GM19035 (cell line): ENCODE results near the gene HSPBP1.

Experiments used
- ATAC-seq: cut with Tn5 transposase; IDR thresholded peaks from one replicate; pipeline ENCODE4 v1.9.1; 2021; ENCODE audit not compliant: unreplicated experiment

The HSPBP1 gene

DNA sequence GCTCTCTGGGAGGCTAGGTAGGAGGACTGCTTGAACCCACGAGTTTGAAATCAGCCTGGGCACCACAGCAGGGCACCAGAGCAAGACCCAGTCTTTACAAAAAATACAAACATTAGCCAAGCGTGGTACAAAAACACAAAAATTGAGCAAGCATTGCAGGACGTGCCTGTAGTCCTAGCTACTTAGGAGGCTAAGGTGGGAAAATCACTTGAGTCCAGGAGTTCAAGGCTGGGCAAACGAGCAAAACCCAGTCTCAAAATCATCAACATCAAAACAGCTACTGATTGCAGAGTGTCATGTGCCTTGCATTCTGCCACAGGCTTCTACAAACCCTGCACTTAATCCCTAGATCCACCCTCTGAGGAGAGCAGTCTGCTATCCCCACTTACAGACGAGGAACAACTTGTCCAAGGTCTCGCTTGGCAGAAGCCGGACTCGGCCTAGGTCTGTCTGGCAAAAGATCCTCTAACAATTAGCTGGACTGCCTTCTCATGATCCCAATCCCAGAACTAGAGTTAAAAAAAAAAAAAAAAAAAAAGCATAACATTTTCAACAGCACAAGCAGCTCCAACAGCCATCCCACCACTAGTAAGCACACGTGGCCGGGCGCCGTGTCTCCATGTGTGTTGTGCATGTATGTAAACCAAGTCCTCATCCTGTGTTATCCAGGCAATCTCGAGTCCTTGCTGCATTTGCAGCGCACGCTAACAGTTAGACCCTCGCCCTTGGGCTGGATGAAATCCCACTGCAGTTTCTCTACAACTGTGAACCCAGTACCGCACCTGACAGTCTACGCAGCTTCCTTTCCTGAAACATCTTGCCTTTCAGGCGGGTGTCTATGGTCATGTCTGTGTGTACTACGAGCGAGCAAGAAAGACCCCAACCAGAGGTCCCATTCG lies 23.1 kb downstream of the HSPBP1 start:
- no peak for ATAC-seq

DNA sequence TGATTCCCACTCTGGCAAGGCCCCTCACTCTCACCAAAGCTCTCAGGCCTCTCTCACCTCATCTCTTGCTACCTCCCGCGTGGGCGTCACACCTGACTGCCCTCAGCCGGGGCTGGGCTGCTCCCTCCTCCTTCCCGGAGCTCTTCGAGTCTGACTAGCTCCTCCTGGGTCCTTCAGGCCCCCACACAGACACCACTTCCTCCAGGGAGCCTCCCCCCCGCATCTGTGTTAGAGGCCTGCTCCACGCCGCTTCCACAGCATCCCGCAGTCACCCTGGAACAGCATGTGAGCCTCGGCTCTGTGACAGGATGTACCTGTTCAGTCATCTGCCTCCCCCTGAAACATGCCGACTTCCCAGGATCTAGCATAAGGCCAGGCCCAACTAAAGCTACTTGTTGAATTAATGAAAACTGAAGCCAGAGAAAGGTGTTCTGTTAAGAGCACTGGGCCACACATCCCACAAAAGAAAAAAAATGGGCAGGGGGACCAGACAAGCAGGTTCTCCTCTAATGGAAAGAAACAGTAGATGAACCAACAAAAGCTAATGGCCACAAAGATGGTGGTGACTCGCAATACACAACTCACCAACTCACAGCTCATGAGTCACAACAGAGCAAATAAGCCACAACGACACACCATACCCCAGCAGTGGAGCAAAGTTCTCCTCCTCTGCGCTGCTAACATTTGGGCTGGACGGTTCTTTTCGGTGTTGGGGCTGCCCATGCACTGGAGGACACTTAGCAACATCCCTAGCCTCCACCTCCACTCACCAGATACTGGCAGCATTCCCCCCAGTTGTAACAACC lies 24.1 kb downstream of the HSPBP1 start:
- ATAC-seq = no peak

DNA sequence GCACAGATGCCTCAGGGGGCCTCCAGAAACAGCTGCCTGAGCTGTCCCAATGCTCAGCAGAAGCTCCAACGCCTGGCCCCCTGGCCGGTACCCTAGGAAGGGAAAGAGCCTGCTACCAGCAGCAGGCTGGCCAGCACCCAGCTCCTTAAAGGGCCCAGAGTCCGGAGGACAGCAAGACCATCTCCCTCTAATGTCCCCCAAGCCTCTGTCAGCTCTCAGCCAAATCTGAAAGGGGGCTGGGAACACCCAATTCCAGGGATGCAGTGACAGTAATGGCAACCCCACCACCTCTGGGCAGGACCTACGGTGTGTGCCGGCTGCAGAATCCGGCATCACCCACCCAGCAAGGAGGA lies 25.3 kb downstream of the HSPBP1 start:
- ATAC-seq = no peak

DNA sequence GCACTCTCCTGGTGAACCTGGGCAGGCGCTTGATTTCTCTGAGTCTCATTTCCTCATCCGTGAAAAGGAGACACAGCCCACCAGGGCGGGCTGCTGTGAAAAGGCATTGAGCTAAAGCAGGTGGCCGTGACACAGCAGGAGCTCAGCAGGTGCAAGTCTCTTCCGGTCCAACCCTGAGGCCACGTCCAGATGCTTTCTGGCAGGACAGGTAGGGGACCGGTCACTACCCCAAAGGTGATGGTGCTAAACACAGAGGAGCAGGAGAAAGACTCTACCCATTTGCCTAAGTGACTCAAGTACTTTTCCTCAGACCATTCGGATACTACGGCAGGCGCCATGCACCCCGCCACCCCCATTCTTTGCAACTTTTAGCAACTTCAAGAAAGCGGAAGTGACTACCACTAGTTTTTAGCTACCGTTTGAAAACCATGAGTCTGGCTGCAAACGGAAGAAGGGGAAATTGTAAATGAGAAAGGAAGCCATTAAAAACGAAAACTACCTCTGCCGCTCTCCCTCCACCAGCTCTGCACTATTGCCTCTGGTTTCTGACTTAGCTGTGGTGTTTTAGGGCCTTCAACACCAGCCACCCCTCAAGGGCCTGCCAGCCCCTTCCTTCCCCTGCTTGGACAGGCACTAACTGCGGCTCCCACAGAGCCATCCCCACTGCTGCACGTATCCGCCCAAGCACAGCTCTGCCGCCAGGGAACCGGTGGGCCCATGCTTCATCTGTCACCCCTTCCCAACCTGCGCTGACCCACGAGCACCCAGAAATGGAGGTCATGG lies 25.9 kb downstream of the HSPBP1 start:
- ATAC-seq = no peak

DNA sequence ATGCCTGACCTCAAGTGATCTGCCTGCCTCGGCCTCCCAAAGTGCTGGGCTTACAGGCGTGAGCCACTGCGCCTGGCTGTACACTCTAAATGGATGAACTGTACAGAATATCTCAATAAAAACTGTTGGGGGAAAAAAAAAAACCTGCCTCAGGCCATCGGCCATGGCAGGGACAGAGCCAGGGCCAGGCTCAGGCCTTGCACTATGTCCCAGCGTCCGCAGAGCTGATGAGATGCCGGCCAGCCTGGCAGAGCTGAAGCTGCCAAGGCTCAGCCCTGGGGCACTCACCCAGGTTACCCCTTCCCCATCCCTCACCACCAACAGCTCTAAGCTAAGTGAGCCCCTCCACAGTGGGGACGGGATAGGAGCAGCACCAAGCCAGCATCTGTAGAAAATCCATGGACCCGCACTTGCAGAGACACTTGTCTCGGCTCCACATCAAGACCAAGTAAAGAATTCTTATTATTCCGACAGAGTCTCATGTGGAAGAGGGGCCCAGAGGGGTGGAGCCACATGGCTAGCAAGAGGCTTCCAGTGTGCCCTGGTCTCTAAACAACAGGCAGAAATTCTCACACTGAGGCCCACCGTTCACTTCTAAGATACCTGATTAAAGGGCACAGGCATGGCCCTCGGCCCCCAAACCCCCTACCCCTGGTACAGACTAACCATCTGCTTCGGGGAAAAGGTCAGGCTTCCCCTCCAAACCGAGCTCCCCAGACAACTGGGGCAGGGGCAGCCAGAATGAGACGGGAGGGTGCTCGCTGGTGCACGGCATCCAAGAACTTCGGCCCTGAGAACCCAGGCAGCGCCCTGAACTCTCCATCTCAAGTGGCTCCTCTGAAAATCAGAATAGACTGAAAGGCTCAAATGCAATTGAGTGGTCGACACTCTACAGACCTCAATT lies 26.9 kb downstream of the HSPBP1 start:
- no peak for ATAC-seq

DNA sequence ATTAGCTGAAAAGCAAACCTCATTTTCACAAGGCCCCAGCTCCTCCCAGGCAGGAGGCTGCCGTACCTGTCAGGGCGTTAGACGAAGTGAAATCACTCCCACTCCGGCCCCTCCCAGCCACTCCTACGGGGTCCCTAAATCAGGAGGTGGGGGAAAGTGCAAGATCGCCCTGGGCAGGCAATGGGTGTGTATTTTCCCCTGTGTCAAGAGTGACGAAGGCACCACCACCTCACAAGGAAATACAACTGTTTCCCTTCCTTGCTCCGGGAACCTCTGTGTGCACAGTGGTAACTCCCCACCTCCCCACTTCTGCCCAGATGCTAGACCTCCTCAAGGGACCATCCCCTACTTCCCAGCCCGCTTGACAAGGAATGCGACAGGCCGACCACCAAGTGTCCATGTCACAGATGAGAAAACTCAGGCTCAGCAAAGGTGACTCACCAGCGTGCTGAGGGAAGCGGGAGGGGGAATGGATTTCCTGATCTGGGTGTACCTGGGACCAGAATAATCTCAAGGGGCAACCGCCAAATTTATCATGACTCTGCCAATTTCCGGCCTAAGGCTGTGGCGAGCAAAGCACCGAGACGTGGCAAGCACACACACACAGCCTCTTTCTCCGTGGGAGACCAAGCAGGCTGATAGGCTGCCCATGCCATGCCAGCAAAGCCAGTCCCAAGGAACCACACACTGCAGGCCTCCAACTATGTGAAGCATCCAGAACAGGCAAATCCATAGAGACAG lies 28.4 kb downstream of the HSPBP1 start:
- no peak for ATAC-seq

DNA sequence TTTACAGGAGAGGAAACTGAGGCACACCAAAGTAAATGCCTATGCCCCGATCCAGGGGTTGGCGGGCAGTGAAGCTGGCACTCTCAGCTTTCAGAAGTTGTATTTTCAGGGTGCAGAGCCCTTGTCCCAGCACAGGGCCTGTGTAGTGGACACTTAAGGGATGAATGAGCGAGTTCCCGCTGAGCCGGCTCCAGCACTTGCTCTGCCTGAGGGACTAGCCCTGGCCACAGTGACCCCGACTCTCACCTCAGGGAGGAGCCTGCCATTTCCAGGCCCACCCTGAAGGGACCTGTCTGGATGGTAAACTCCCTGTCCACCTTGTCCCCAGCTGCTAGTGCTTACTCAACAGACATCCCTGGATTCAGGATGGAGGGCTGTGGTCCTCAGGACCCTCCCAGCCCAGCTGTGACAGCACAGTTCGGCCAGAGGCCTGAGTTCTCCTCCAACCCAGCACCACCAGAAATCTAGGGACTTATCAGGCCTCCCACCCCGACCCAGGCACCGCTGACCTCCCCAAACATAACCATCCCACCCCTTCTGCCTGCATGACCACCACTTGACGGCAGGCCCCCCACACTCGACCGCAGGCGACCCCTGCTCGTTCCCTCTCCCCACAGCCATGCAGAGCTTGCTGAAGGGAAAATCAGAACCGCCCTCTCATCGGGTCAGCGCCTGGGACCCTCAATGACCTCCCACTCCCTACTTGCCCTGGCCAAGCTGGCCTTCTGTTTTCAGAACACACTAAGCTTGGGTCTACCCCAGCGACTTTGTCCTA lies 29.5 kb downstream of the HSPBP1 start:
- no peak for ATAC-seq

DNA sequence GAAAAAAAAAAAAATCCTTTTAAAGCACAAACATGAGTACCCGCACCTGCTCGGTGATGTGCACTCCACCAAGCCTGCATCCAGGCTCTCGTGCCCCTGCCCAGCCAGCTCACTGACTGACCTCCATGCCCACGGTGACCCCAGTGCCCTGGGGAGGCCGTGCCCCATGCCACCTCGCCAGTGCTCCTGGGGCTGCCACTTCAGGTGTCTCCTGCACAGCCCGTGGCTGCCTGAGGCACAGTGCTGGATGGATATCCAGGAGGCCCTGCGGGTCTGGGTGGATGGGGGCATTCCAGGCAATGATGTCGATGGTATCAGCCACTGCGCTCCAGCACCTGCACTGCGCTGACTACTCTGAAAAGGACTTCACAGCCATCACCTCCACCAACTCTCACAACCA lies 30.1 kb downstream of the HSPBP1 start:
- ATAC-seq = no peak

DNA sequence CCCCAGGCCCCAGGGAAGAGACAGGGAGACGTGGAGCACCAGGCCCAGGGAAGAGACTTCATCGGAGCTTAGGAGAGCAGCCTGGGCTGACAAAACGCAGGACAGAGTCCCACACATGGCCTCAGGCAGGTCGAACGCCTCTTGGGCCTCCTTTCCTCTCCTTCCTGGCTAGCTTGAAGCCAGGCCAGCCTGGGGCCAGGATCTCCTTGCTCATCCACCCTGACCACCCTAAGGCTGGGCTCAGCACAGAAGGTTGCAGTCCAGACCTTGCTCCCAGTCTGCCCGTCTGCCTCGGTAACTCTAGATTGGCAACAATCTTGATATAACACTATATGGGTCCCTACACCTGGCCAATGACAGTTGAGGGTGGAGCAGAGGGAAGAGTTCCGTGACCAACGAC lies 31.2 kb downstream of the HSPBP1 start:
- ATAC-seq = no peak

DNA sequence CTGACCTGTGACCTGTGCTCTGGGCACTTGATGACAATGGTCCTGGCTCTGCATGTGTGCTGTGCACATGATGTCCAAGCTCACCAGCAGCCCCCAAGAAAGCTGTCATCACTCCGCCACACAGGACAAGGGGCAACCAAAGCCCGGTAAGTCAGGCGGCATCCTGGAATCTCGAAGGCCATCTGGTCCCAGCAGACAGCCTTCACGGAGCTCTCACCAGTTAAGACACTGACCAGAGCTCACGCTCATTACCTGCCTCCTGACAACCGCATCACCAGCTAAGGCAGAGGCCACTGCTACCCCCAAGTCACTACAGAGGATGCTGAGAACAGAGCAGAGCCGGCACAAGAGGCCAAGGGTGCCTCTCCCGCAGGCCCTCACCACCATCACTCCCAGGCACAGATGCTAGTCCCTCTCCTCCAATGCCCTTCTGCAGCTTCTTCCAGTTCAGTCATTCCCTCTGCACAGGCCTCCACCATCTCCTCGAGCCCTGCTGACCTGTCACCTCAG lies 31.7 kb downstream of the HSPBP1 start:
- no peak for ATAC-seq

DNA sequence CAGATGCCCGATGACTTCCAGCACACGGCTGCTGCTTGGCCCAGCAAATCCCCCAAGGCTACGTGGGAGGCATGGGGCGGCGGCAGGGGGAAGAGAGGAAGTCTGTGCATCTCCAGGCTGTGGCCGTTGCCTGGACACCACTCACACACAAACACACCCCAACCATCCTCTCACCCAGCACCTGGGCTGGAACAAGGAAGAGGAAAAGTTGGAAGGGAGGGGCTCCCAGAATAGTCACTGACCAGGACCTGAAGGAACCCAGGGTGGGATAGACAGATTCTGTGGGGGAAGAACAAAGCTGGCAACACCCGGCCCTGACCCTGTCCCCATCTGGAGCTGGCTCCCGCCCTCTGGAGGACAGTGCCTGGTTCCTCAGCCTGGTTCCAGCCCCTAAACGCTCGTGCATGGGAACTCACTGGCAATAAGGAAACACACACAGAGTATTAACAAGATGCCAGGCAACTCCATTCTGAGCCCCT lies 32.2 kb downstream of the HSPBP1 start:
- ATAC-seq = no peak

DNA sequence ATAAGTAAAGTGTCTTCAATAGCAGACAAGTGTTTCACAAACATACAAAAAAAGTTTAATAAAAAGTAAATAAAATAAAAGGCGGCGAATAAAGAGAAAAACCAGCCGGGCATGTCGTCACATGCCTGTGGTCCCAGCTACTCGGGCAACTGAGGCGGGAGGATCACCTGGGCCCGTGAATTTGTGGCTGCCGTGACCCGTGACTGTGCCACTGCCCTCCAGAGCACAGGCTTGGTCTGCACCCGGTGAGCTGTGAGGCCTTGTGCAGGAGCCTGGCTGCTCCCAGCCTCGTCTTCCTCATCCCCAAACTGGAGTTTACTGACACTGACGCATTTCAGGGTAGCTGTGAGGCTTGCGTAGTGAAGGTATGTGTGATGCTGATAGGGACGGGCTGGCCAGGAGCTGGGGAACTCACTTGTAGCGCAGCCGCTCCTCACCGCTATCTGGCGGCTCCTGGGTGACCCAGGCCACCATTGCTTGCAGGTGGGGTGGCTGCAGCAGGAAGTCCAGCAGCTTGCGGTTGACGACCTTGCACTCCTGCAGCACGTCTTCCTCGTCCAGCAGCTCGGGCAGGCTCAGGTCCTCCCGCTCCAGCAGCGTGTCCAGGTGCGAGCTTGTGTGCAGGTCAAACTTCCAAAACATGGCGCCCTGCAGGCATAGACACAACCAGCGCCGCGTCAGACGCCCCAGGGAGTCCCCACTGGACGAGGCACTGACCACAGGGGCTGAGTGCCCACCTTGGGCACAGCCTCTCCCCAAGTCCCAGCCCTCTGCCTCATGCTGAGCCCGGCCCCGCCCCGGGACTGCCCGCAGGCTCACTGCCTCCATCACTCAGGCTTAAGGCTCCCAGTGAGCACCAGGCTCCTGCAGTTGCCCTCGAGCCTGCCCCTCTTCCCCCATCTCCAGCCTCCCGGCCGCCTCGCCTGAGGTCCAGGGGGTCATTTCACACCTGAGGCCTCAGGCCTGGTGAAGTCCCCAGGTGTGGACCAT lies 33.2 kb downstream of the HSPBP1 start:
- ATAC-seq = no peak

DNA sequence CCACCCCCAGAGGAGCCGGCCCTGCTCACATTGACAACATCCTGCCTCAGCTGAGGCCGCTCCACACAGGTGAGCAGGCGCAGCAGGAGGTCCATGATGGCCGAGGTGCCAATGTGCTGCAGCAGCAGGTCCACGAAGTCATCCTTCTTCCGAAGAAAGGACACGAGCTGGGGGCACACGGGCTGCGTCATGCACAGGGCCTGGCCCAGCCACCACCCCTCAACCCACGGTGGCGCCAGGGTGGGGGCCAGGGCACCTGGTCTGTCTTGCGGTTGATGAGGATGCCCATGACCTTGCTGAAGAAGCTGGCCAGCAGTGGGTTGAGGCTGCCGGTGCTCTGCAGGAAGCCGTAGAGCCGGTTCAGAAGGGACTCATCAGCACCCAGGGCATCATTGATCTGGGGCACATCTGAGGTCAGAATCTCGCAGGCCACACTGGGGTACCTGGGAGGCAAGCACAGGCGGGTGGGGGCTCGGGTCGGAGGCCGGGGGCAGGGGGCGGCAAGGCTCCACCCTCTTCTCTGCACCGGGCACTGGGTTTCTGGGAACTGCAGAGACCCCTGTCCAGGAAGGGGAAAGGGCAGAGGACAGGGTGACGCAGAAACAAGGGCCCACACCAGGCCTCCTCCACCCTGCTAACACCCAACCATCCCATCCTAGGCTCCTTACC lies 34.5 kb downstream of the HSPBP1 start:
- ATAC-seq = no peak

DNA sequence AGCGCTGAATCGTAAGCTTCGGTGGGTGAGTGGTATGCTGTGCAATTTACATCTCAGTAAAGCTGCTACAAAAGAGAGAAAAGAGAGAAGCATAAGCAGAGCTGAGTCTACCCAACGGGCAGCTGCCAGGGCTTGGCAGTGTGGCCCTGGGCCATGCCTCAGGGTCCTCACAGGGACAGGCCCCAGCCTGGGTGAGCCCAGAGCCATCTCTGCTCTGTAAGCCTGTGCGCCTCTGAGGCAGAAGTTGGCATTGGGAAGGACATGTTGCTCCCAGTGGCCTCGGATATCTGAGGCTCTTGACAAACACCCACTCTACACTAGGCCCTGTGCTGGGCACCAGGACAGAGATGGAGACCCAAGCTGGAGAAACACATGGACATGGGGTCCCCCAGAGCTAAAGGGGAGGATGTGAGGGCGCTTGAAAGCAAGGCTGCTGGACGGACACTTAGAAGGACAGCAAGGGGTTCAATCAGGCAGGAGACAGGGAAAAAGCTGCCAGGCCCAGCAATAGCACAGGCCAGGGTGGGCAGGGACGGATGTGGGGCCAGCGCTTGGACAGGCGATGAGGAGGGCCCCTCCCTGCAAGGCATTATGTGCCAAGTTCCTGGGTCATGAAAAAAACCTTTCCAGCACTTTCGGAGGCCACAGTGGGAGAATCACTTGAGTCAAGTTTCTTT lies 35.8 kb downstream of the HSPBP1 start:
- ATAC-seq = no peak

DNA sequence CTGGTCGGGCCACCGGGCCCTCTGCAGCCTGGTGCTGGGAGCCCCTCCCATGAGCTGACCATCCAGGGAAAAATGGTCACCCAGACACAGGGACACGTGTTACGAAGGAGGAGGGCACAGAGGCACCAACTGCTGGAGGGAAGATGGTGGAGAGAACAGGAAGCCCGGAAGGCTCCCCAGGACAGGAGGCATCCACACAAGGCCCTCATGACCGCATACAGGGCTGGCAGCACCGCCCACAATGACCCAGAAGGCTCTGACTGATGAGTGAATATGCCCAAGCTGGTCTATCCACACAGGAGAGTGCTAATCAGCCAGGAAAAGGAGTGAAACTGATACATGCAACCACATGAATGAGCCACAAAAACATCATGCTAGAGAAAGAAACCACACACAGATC lies 37.4 kb downstream of the HSPBP1 start:
- ATAC-seq = no peak

DNA sequence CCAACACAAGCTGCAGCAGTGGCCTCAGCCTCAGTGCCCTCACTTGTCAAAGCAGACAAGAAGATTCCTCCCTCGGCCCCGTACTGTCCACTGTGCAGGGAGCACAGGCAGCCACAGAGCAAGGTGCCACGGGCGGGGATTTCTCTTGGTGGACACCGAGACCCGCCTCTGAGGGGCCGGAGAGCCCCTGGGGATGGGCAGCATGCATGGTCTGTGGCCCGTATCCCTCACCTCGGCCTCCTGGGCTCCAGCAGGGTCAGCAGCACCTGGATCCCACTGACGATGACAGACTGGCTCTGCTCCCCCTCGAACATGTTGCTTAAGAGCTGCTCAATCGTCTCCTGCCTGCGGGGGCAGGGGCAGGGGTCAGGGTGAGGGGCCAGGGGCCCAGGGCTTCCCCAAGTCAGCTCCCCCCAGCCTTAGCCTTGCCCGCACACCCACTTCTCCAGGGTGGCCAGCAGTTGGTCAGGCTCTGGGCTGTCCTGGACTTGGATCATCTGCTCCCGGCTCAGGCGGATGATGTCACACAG lies 37.9 kb downstream of the HSPBP1 start:
- ATAC-seq = no peak
